NCI-H460 (cell line): ENCODE results near the gene UBE2M. TPM values are rescaled to one million over a fixed set of nuclear protein-coding genes. Genes with fewer than 3 reads are reported as not detected.
"Not testable (repeated sequence)": the region's sequence is repeated elsewhere in the genome, so short reads cannot be mapped to it uniquely, and the experiment has no call there.

Source experiments
- DNase-seq: peaks from one replicate; pipeline ENCODE4 v3.0.0-alpha.2; 2016; ENCODE audit warnings: low read depth; ENCODE audit errors: extremely low read depth
- small RNA-seq, 2 experiments: library from RNA; depleted of rRNA; stranded (forward); fragments of <200 nt; gene quantifications; one replicate each; pipeline ENCODE3, GENCODE V24; 2014
- total RNA-seq: library from RNA; depleted of rRNA; stranded (reverse); fragments of >200 nt; shearing (Covaris generic); gene quantifications from 2 replicates; pipeline ENCODE4 v1.2.3, GENCODE V29; 2014; rRNA removed

Gene UBE2M
- total RNA-seq, 1 experiment from 2014 or later = 90.5 TPM

- DNase-seq = no peak
Measured at GRCh38 chr19:58516964-58517833, 41.2 kb downstream of the UBE2M start.

- DNase-seq = no peak
Measured at GRCh38 chr19:58516246-58516836, 42.1 kb downstream of the UBE2M start.

- no peak for DNase-seq
Measured at GRCh38 chr19:58515259-58515658, 43.2 kb downstream of the UBE2M start.

- DNase-seq = no peak
Measured at GRCh38 chr19:58514564-58515022, 43.8 kb downstream of the UBE2M start.

GRCh38 chr19:58513694-58514563 lies 44.5 kb downstream of the UBE2M start:
- DNase-seq = peak; percentile 85

GRCh38 chr19:58513213-58513693 lies 45.2 kb downstream of the UBE2M start:
- no peak for DNase-seq

- no peak for DNase-seq
Measured at GRCh38 chr19:58511353-58512208, 46.8 kb downstream of the UBE2M start, which contains the start of gene SLC27A5. Gene SLC27A5 (minus strand): TSS chr19:58511992. CDS start chr19:58511955, 37 bp downstream.

- DNase-seq = no peak
Measured at GRCh38 chr19:58510084-58510862, 48.1 kb downstream of the UBE2M start.

- DNase-seq = no peak
Measured at GRCh38 chr19:58509731-58510083, 48.7 kb downstream of the UBE2M start.

- DNase-seq = not testable (repeated sequence)
Measured at GRCh38 chr19:58507602-58508223, 50.7 kb downstream of the UBE2M start.

Small RNA genes within 50 kb of the gene (small RNA-seq; reads per million reads assigned to genes)
- 0.02 to 0.53 reads per million in 2 experiments for gene MIR6807
- 0.02 to 0.12 reads per million in 2 experiments for gene RN7SL525P

Other genes with a start within 250 kb of the UBE2M start
- gene ZSCAN22, start 231.6 kb downstream of the UBE2M start, total RNA-seq = 2.4 and 2.5 TPM in 2 replicates
- gene A1BG, start 205.1 kb downstream of the UBE2M start, total RNA-seq = 4.1 and 9.1 TPM in 2 replicates
- gene ZNF497, start 195.9 kb downstream of the UBE2M start, total RNA-seq = 2.1 TPM in 2 replicates
- gene ZNF837, start 177.6 kb downstream of the UBE2M start, total RNA-seq = 0.30 and 0.78 TPM in 2 replicates
- gene RPS5, start 171.3 kb downstream of the UBE2M start, total RNA-seq = 1,933 and 2,287 TPM in 2 replicates
- 0.26 TPM in 1 of 2 replicates, not detected in the other for gene RNF225, start 163.0 kb downstream of the UBE2M start, total RNA-seq
- 14.7 and 15.7 TPM in 2 replicates for gene ZNF584, start 150.0 kb downstream of the UBE2M start, total RNA-seq
- gene ZNF132, start 118.5 kb downstream of the UBE2M start, total RNA-seq = 2.1 and 2.4 TPM in 2 replicates
- gene ZNF324B, start 107.0 kb downstream of the UBE2M start, total RNA-seq = 2.8 and 3.0 TPM in 2 replicates
- 3.1 and 4.7 TPM in 2 replicates for gene ZNF324, start 91.5 kb downstream of the UBE2M start, total RNA-seq
- gene ZNF446, start 82.3 kb downstream of the UBE2M start, total RNA-seq = 3.7 and 5.1 TPM in 2 replicates
- 20.5 and 27.8 TPM in 2 replicates for gene SLC27A5, start 46.6 kb downstream of the UBE2M start, total RNA-seq
- gene ZBTB45, start 38.8 kb downstream of the UBE2M start, total RNA-seq = 3.8 and 4.9 TPM in 2 replicates
- 246 and 252 TPM in 2 replicates for gene TRIM28, start 14.5 kb downstream of the UBE2M start, total RNA-seq
- 102 and 105 TPM in 2 replicates for gene CHMP2A, start 3.5 kb downstream of the UBE2M start, total RNA-seq
- 16.5 and 20.8 TPM in 2 replicates for gene MZF1, start 14.7 kb upstream of the UBE2M start, total RNA-seq